ENCODE results near the gene DNM3.

DNM3 gene

DNA sequence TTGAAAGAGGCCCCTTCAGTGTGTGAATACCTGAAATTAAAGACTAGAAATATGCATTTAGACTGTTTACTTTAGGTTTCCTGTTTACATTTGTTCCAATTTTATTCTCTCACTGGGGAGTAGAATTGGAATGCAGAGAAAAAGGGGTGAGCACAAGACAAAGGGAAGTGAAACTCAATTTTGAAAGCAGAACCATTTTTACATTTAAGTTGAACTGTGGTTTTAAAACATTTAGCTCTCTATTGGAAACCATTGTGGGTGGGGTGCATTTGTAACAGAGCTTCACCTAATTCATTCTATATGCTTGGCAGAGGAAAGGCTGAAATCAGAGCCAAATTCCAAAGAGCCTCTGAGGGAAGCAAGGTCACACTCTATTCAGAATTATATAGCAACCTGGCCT lies 343.9 kb downstream of the DNM3 start:
- no peak for TF ChIP-seq CTCF (IDR thresholded peaks at IDR 0.05)

DNA sequence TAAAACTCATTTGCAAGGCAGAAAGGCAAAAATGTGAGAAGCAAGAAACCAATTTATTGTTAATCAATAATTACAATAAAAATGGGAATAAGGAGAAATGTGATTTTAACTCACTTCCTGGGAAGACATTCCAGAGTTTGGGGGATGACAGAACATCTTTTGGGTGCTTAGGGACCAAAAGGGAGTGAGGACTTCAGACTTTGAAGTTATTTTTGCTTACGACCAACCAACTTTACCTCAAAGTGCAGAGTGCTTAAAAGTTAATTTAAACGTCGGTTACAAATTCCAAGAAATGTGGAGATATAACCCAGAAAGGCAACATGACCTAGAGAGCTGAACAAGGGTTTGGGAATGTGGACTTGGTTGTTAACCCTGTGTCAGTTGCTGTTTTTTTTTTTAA lies 344.7 kb downstream of the DNM3 start:
- TF ChIP-seq CTCF (IDR thresholded peaks at IDR 0.05): no peak

DNA sequence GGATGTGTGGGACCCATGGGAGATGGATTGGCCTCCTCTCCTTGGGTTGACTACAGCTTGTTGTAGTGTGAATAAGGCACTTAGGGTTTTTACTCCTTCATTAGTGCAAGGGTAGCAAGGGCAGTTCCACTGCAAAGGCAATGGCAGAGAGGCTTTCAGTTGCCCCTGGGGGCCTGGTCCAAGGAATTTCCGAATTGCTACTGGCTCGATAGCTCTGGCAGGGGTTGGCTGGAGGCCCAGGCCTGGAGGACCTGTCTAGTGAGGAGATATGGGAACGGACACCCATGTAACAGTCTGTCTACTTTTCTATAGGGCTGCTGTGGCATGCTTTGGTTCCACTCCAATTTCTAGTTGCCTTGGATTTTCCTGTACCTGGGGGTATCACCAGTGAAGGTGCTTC lies 360.3 kb downstream of the DNM3 start:
- TF ChIP-seq CTCF (IDR thresholded peaks at IDR 0.05): no peak

- no peak for TF ChIP-seq CTCF (IDR thresholded peaks at IDR 0.05)
Observed at GRCh38 chr1:172203135-172203823, 362.0 kb downstream of the DNM3 start.

DNA sequence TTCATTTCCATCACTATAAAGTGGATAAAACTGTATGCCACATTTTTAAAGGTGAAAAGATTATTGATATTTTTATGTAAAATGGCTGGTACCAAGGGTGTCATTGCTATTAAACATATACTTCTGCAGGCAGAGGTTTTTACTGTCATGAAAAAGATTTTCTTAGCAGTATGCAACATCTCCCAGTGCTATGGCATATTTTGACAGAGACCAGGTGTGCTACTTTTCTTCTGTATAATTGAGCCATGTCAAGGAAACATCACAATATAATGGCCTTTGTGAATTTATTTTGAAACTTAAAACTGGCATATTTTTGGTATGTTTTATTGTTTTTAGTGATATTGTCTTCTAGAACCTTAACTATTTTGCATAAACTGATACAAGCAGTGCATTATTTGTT lies 362.6 kb downstream of the DNM3 start:
- no peak for TF ChIP-seq CTCF (IDR thresholded peaks at IDR 0.05)

DNA sequence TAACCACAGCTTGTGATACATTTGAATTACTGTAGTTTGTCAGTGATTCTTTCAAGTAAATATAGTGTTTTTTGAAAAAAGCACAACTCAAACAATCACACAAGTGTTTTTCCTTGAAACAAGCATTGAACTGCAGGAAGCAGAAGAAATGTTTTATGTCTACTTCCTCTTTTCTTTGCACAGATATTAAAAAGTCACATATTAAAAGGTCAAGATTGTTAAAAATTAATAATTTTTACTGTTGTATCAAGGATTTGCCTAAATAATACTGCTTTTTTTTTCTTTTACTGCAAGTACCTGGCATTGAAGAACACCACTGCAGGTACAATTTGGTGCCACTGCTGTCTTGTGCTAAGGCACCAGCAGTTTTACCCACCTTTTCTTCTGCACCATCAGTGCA lies 365.0 kb downstream of the DNM3 start:
- no peak for TF ChIP-seq CTCF (IDR thresholded peaks at IDR 0.05)

- TF ChIP-seq CTCF (IDR thresholded peaks at IDR 0.05): no peak
Observed at GRCh38 chr1:172208635-172209034, 367.3 kb downstream of the DNM3 start.

DNA sequence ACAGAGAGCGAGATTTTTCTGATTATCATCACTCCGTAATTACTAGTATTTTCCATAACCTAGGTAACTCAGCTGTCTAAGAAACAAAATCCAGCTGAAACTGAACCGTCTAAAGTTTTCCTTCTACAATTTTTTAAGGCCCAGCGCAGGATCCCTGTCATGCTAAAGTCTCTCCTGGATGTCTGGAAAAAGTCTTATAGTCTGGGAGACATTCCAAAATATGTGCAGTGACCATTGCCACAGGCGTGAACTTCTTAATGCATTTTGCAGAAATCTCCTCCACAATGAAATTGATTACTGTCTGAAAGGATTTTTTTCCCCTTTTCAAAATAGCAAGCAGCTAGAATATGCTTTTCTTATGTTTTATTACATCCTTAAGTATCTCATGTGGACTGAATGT lies 369.9 kb downstream of the DNM3 start:
- no peak for TF ChIP-seq CTCF (IDR thresholded peaks at IDR 0.05)

All from LNCAP (cell line).